Activated CD4-positive, CD25-positive, alpha-beta regulatory T cell treated with anti-CD3 and anti-CD28 coated beads, Interleukin-2, amount 50 U/mL, for 24 hours (primary cell): ENCODE data around the gene FADS3.
"Not testable (repeated sequence)": the region's sequence is repeated elsewhere in the genome, so short reads cannot be mapped to it uniquely, and the experiment has no call there.

Source experiments
- ATAC-seq, 2 donors: fragments of 150-1000 bp; cut with Tn5 transposase; one replicate each; pipeline ENCODE4 v1.10.0; 2021; ENCODE audit warnings: mild to moderate bottlenecking in 1 of 2, moderate library complexity in 1 of 2

FADS3 gene

DNA sequence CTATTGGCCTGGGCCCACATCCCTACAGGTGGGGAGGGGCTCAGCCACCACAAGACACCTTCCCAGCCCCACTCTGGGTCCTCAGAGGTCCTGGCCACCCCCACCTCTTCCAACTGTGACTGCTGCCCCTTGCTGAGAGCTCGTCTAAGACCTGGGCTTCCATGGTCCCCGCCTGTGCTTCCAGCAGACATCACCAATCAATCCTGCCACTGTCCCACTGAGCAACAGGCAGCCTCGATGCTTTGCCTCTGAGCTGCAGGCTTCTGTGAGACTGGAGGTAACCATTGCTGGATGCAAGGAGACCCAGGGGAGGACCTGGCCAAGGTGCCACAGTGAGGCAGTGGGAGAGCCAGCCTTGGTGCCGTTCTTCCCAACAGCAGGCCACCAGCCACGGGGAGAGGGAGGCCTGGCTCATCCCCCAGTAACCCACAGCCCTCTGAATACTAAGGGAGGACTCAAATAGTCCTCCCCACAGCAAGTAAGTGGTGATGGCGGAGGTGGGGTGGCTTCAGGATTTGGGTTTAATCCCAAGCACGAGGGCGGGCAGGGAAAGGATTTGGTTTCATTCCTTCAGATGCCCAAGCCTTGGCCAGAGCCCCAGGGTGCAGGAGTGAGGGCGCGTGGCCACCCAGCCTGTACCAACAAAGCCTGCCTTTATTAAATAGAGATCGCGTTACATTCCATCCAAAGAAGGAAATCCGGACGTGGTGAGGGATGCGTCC, 5.5 kb upstream of the FADS3 start:
- no peak for ATAC-seq

DNA sequence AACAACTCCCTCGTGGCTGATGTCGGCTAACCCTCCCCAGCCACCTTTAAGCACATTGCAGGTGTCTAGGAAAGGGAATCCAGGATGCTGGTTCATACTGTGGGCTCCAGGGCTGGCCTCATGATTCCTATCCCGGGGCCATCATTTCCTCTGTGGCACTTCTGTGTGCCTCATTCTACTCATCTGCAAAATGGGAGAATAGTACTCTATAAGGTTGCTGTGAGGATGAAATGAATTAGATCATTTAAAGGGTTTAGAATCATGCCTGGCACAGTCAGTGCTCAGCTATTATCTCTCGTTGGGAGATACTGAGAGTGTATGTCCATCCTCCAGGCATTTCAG, 4.3 kb upstream of the FADS3 start:
- ATAC-seq = no peak

DNA sequence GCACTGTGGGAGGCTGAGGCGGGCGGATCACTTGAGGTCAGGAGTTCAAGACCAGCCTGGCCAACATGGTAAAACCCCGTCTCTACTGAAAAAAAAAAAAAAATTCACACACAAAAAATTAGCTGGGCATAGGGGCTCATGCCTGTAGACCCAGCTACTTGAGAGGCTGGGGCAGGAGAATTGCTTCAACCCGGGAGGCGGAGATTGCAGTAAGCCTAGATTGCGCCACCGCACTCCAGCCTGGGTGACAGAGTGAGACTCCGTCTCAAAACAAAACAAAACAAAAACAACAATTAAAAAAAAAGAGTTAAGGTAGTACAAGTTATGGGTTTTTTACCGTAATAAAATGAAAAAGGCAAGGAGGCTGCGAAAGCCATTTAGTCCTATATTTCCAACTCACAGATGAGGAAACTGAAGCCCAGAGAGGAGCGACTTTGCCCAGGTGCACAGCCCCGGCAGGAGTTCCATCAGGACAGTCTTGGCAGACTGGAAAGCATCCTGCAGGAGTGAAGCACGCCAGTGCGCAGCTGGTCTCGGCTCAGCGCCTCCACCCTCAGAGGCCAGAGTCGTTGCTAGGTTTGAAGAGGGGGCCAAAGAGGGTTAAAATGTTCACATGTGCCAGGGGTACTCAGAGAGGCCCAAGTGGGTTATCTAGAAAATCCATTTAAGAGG, 3.8 kb upstream of the FADS3 start:
- no peak for ATAC-seq

DNA sequence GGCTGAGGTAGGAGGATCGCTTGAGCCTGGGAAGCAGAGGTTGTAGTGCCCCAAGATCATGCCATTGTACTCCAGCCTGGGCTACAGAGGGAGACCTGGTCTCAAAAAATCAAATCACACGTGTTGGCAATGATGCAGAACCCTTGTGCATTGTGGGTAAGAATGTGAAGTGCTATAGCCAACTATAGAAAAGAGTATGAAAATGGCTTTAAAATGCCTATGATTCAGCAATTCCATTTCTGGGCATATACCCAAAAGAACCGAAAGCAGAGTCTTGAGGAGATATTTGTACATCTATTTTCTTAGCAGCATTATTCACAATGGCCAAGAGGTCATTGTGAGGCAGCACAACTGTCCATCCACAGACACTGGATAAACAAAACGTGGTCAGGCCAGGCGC, 2.6 kb upstream of the FADS3 start:
- no peak for ATAC-seq

DNA sequence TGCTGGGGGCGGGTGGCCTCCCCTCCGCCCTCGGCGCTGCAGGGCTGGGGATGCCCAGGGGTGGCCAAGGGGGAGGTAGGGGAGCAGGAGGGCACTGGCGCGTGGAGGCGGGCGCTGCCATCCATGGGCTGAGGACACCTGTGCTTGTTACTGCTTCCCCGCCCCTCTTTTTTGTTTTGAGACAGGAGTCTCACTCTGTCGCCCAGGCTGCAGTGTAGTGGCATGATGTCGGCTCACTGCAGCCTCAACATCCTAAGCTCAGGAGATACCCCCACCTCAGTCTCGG, 683 bp upstream of the FADS3 start:
- peak; percentile 31 to 47 for ATAC-seq

GRCh38 chr11:61890529-61891330, 615 bp downstream of the FADS3 start:
- no peak for ATAC-seq

DNA sequence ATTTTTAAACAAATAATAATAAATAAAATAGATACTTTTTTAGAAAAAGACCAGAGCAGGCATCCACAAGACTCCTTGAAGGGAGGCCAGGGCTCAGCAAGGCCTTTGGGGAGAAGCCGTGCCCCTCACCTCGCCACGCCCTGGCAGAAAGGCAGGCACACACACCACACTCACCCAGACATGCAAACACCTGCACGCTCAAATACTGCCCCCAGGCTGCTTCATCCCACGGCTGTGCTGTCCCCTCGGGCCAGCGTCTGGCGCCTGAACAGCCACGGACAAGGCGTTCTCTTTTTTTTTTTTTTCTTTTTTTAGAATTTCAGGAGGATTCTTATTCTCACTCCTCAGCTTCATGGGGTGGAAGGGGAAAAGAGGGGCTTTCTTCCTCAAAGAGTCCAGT, 1.5 kb downstream of the FADS3 start:
- no peak for ATAC-seq

DNA sequence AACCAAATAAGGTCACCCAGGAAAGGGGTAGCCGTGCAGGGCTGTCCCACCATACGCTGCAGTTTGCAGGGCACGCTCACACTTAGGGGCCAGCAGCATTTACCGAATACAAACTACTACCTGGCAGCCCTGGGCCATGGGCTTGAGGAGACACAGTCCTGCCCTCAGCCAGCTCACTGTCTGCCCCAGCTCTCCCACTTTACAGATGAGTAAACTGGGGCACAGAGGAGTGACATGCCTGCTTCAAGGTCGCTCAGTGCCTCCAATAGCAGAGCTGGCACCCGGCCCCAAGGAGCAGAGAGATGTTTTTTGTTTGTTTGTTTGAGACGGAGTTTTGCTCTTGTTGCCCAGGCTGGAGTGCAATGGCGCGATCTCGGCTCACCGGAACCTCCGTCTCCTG, 2.8 kb downstream of the FADS3 start:
- no peak for ATAC-seq

DNA sequence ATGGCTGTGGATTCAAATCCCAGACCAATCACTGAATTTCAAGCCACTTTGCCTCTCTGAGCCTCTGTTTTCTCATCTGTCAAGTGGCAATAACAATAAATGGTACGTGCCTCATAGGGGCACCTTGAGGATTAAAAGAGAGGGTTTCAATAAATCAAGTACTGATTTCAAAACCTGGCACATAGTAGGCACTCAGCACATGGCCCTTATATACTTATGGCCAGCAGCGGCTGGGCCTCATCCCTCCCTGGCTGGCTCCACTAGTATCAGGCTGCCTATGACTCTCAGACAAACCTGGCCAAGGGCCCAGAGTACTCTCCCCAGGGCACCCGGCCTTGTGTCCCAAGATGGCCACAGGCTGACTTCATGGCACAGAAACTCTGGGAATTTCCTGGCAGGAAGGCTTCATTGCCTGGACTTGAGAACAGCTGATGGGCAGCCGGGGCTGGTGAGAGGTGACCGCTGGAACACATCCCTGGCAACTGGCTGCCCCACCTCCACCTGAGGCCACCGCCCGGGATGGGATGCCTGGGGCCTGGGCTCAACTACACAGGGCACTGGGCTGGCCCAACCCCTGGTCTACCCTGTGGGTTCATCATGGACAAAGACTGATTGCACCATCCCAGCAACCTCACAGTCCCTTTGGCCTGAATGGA, 3.4 kb downstream of the FADS3 start:
- ATAC-seq = no peak

DNA sequence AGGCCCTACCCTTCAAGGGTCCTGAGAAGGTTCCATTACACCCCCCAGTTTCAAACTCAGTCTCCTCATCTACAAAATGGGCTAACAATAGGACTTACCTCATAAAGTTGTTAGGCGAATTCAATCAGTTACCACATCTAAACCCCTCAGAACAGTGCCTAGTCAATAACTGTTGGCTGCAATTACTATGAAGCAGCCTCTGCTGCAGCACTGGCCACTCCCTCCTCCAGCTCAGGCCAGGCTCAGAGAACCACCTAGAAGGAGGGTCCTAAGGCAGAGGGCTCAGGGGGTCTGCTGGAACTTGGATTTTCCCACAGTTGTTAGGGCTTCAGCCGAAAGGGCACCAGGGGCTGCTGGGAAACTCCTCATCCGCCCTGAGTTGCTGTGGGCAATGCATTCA, 4.7 kb downstream of the FADS3 start:
- ATAC-seq = no peak

- ATAC-seq = no peak
Measured at GRCh38 chr11:61885784-61886580, 5.4 kb downstream of the FADS3 start.

- no peak for ATAC-seq
Measured at GRCh38 chr11:61885166-61885778, 6.1 kb downstream of the FADS3 start.

DNA sequence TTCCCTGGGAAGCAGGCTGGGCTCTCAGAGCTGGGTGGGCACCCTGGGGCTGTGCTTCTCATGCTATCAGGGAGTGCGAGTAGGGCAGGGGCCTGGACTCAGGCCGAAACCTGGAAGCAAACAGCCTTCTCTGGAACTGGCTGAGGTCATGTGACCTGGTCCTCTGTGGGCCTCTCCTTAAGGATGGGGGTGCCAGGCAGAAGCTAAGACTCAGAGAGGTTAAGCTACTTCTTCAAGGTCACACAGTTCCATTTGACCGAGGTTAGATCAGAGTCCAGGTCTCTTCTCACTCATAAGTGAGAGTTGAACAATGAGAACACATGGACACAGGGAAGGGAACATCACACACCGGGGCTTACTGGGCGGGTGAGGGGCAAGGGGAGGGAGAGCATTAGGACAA, 7.4 kb downstream of the FADS3 start:
- no peak for ATAC-seq

DNA sequence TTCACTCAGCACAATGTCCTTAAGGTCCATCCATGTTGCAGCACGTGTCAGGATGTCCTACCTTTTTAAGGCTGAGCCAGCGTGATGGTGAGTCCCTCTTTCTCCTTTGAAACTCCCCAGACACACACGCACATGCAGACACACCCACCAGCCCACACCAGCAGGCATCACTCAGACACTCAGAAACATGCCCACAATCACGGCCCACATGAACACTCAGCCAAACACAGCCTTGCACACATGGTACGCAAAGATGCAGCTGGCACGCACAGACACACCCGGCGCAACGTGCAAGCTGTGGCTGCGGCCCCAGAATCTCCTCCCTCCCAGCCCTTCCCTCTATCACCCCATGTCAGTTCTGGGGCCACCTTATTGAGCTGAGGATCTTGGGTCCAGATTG, 8.0 kb downstream of the FADS3 start:
- ATAC-seq = no peak

DNA sequence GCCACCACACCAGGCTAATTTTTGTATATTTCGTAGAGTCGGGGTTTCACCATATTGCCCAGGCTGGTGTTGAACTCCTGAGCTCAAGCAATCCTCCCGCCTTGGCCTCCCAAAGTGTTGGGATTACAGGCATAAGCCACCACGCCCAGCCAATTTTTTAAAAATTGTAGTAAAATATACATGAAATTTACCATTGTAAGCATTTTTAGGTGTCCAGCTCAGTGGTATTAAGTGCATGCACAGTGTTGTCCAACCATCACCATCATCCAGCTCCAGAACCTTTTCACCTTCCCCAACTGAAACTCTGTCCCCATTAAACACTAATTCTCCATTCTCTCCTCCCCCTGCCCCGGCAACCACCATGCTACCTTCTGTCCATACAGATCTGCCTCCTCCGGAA, 8.5 kb downstream of the FADS3 start:
- no peak for ATAC-seq

- ATAC-seq = not testable (repeated sequence)
Measured at GRCh38 chr11:61882267-61882666, 9.1 kb downstream of the FADS3 start.

- no peak for ATAC-seq
Measured at GRCh38 chr11:61881397-61881796, 9.9 kb downstream of the FADS3 start.

GRCh38 chr11:61880454-61880853, 10.9 kb downstream of the FADS3 start:
- ATAC-seq = no peak

DNA sequence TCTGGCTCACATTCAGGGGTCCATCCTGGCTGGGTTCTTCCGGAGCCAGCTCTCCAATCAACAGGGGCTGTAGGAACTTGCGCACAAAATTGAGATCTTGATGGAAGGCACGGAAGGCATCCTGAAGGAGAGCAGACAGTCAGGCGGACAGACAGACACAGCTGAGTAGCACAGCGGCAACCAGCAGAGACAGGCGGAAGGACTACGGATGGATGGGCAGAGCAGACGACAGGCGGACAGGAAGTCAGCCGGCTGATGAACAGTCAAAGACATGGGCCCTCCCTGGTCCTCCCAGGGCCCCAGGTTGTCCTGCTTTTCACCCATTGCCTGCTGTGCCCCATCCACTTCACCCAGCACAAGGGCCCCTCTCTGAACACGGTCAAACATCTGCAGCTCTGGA, 11.3 kb downstream of the FADS3 start:
- ATAC-seq = no peak

GRCh38 chr11:61879152-61879551, 12.2 kb downstream of the FADS3 start:
- no peak for ATAC-seq

- ATAC-seq = no peak
Measured at GRCh38 chr11:61875698-61876097, 15.6 kb downstream of the FADS3 start.

DNA sequence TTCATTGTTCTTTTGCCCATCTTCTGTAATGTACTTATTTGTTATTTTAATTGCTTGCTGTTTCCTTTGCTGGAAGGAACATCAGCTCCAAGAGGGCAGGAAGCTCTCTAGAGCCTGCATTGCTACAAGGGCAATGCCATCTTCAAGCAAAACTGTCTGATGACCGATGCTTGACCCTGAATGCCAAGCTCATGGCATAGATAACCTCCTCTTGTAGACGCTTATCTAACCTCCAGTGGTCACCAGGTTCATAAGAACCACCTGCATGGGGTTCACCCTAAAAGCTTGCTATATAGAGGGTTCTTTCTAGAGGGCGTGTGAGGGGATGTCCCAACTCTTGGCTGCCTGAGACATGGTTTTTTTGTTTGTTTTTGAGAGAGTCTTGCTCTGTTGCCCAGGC, 16.5 kb downstream of the FADS3 start:
- no peak for ATAC-seq
